Measurements from ENCODE around the gene GOLGA3. TPM values are rescaled to one million over a fixed set of nuclear protein-coding genes. Genes with fewer than 3 reads are reported as not detected.
"Not testable (repeated sequence)": the region's sequence is repeated elsewhere in the genome, so short reads cannot be mapped to it uniquely, and the experiment has no call there.

Gene GOLGA3
- total RNA-seq, 1 donor from 2014 or later = 33.0 TPM

DNA sequence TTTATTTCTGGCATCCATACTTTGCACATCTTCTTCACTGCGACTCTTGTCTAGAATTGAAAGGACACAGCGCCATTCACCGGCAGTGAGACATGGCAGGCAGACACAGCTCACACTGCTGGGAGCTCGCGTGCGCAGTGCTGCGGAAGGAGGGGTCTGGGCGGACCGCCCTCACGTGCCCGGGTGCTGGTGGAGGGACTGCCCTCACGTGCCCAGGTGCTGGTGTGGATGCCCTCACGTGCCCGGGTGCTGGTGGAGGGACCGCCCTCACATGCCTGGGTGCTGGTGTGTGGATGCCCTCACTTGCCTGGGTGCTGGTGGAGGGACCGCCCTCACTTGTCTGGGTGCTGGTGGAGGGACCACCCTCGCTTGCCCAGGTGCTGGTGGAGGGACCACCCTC lies 27.9 kb upstream of the GOLGA3 start:
- H3K36me3 ChIP-seq = peaks cover 97% of the 10 kb centered on the region
- no peak for DNase-seq
- H3K4me1 ChIP-seq = no peaks in the 10 kb centered on the region
- intact Hi-C loops (cut with micrococcal nuclease) = no loop called here
- TF ChIP-seq, protein P1, sequence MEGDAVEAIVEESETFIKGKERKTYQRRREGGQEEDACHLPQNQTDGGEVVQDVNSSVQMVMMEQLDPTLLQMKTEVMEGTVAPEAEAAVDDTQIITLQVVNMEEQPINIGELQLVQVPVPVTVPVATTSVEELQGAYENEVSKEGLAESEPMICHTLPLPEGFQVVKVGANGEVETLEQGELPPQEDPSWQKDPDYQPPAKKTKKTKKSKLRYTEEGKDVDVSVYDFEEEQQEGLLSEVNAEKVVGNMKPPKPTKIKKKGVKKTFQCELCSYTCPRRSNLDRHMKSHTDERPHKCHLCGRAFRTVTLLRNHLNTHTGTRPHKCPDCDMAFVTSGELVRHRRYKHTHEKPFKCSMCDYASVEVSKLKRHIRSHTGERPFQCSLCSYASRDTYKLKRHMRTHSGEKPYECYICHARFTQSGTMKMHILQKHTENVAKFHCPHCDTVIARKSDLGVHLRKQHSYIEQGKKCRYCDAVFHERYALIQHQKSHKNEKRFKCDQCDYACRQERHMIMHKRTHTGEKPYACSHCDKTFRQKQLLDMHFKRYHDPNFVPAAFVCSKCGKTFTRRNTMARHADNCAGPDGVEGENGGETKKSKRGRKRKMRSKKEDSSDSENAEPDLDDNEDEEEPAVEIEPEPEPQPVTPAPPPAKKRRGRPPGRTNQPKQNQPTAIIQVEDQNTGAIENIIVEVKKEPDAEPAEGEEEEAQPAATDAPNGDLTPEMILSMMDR (IDR thresholded peaks at IDR 0.05; ENCODE audit: borderline replicate concordance) = no peak
- H3K27ac ChIP-seq (replicated peaks) = no peak overlapping the region
- H3K4me3 ChIP-seq = no peak overlapping the region
- no peaks in the 10 kb centered on the region for H3K27me3 ChIP-seq (ENCODE audit: low read depth)
- H3K9me3 ChIP-seq (replicated peaks) = no peaks in the 10 kb centered on the region

DNA sequence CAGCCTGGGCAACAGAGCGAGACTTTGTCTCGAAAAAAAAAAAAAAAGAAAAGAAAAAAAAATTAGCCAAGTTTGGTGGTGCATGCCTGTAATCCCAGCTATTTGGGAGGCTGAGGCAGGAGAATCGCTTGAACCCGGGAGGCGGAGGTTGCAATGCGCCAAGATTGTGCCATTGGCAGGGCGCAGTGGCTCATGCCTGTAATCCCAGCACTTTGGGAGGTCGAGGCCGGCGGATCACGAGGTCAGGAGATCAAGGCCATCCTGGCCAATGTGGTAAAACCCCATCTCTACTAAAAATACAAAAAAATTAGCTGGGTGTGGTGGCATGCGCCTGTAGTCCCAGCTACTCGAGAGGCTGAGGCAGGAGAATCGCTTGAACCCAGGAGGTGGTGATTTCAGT lies 26.5 kb upstream of the GOLGA3 start:
- H3K27ac ChIP-seq (replicated peaks); H3K9me3 ChIP-seq (replicated peaks); DNase-seq; H3K27me3 ChIP-seq (ENCODE audit: low read depth); H3K4me3 ChIP-seq; H3K4me1 ChIP-seq; intact Hi-C loops (cut with micrococcal nuclease): not testable (repeated sequence)
- peaks cover 97% of the 10 kb centered on the region for H3K36me3 ChIP-seq

DNA sequence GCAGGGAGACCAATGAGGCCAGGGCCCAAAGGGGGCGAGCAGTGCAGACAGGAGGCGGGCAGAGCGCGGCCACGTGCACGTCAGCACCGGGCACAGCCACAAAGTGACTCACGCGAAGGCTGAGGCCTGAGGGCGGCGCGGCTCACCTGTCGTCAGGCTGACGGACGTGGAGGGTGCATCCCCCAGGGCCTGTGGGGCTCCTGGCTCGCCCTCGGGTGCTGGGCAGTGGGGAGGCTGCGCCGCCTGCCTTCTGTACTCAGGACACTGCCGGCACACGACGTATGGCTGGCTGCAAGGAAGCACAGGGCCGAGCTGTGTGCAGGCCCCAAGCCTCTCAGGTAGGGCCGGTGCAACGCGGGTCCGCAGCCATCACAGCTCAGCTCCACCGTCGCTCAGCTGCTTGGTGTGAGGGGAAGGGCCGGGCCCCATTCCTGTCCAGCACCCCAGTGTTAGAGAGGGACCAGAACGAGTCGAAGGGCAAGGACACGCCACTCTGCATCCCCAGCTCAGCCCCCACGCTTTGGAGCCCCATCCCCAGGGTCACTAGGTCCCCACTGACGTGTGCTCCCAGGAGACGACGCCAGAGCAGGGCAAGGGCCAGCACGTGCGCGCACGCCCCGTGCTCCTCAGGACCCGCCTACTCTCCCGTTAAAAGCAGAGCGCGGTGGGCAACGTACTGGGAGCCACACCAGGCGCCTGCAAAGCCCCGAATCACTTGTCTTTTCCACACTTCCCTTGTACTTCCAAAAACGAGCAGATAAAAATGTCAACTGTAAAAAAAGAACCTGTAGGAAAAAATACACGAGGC lies 24.8 kb upstream of the GOLGA3 start:
- H3K27me3 ChIP-seq (ENCODE audit: low read depth) = no peaks in the 10 kb centered on the region
- H3K4me1 ChIP-seq = no peaks in the 10 kb centered on the region
- H3K9me3 ChIP-seq (replicated peaks) = no peaks in the 10 kb centered on the region
- no peak overlapping the region for H3K27ac ChIP-seq (replicated peaks)
- peaks cover 94% of the 10 kb centered on the region for H3K36me3 ChIP-seq
- DNase-seq = no peak
- H3K4me3 ChIP-seq = no peak overlapping the region
- intact Hi-C loops (cut with micrococcal nuclease) = no loop called here
- TF ChIP-seq, protein P1 (IDR thresholded peaks at IDR 0.05; ENCODE audit: borderline replicate concordance) = no peak

DNA sequence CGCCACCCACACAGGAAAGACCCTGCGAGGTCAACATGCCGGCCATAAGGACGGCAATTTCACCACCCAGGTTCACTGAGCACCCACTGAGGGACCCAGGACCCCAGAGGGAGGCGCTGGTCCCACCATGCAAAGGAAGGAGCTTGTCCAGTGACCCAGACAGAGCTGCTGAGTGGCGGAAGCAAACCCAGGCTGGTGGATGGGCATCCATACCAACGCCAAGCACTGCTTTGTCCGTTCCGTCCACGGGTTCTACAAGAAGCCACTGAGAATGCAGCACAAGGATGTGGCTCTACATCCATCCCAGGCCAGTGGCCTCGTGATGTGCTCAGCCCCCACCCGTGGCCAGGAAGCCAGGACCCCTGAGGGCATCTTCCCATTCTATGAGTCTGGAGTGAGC lies 23.8 kb upstream of the GOLGA3 start:
- no peak for DNase-seq
- Histone ChIP-seq H3K36me3 (peaks cover 94% of the 10 kb centered on the region), H3K4me1 (no peaks in the 10 kb centered on the region), H3K4me3 (no peak overlapping the region), H3K9me3 (replicated peaks) (no peaks in the 10 kb centered on the region), H3K27me3 (ENCODE audit: low read depth) (no peaks in the 10 kb centered on the region), H3K27ac (replicated peaks) (no peak overlapping the region)
- intact Hi-C loops (cut with micrococcal nuclease) = no loop called here
- TF ChIP-seq, protein P1 (IDR thresholded peaks at IDR 0.05; ENCODE audit: borderline replicate concordance) = no peak

DNA sequence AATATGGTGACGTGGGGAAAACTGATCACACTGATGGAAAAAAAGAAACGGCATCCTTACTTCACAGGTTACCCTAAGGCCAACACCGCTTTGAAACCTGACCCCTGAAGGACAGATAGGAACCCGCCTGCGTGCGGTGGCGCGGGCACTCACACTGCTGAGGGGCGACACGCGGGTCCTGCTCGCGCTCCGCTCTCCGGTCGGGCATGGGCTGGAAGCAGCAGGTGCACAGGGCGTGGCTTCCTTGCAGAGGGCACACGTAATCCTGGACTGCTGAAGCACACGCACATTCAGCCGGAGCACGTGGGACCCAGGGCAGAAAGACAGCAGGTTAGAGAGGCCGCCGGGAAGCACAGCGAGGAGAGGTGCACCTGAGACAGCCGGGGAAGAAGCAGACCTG lies 22.8 kb upstream of the GOLGA3 start:
- no peaks in the 10 kb centered on the region for H3K9me3 ChIP-seq (replicated peaks)
- H3K4me1 ChIP-seq = no peaks in the 10 kb centered on the region
- H3K36me3 ChIP-seq = peaks cover 97% of the 10 kb centered on the region
- intact Hi-C loops (cut with micrococcal nuclease) = no loop called here
- no peak overlapping the region for H3K4me3 ChIP-seq
- TF ChIP-seq, protein P1 (IDR thresholded peaks at IDR 0.05; ENCODE audit: borderline replicate concordance) = no peak
- no peak overlapping the region for H3K27ac ChIP-seq (replicated peaks)
- H3K27me3 ChIP-seq (ENCODE audit: low read depth) = no peaks in the 10 kb centered on the region
- no peak for DNase-seq

DNA sequence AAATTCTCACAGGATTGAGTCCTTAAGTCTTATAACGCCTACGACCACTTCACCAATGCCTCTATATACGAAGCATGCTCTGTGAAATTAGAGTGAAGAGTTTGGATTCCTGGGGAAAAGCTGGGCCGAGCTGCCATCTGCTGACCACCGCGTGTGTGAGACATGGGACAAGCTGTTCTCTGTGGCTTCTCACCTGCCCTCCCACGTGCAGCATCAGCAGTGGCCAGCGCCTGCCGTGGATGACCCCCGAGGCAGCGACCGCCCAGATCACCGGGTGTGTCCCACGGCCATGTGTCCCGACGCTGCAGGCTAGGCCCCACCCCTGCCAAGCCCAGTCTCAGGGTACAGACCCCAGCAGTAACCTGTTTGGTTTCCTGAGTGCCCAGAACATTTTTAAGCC lies 21.6 kb upstream of the GOLGA3 start:
- Histone ChIP-seq H3K27me3 (ENCODE audit: low read depth) (no peaks in the 10 kb centered on the region), H3K4me1 (no peaks in the 10 kb centered on the region), H3K36me3 (peaks cover 96% of the 10 kb centered on the region), H3K9me3 (replicated peaks) (no peaks in the 10 kb centered on the region), H3K27ac (replicated peaks) (no peak overlapping the region), H3K4me3 (no peak overlapping the region)
- intact Hi-C loops (cut with micrococcal nuclease) = no loop called here
- no peak for DNase-seq
- TF ChIP-seq, protein P1 (IDR thresholded peaks at IDR 0.05; ENCODE audit: borderline replicate concordance) = no peak
